Urothelium cell line (cell line): ENCODE results near the gene MAMLD1.

Experiments
- DNase-seq: peaks from one replicate; pipeline ENCODE4 v3.0.0; 2011; ENCODE audit warnings: low spot score, mixed read lengths
- FAIRE-seq: peaks from 2 replicates; lab custom pipeline; 2011; peaks lifted over from hg19 to GRCh38; lab: Jason Lieb, UNC

MAMLD1 gene

GRCh38 chrX:150377005-150377404, 13.9 kb downstream of the MAMLD1 start:
- FAIRE-seq (no peak), DNase-seq (no peak)

GRCh38 chrX:150405006-150405405, 41.9 kb downstream of the MAMLD1 start:
- DNase-seq (no peak), FAIRE-seq (no peak)

- no peak for DNase-seq
These were observed 42.5 kb downstream of the MAMLD1 start for GRCh38 chrX:150405576-150405975.

DNA sequence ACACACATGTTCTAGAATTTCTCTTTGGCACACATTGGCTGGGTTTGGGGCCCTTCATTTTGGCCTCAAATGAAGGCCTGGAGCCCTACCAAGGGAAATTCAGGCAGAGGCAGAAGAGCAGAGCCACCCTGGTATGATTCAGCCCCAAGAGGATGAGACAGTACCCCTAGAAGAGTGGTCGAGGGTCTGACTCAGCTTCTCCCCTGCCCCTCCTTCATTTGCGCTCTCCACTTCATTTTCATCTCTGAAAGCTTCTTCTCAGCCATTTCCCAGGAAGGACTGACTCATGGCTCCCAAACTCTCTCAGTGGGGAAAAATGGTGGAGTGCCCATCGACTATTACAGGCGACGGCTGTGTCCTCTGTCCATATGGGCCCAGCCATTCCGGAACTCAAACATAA, 43.5 kb downstream of the MAMLD1 start:
- FAIRE-seq (no peak), DNase-seq (no peak)

More at GRCh38 chrX:150405576-150405975, 42.5 kb downstream of the MAMLD1 start:
- no peak for FAIRE-seq

DNA sequence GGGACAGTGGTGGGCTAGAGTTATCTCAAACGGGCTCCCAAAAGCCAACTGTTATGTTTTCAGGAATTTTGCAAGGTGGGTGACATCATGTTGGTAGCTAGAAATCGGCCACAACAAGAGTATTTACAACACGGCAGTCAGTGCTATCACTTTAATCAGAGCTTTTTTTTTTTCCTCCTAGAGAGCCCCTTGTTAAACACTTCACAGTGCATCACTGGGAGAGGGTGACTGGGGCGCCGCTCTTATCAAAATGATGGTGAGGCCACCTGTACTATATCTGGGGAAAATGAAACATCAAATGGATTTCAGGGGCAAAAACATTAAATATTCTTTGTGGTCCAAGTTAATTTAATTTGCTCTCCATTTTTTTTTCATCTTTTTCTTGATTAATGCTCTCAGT, 44.9 kb downstream of the MAMLD1 start:
- FAIRE-seq (no peak), DNase-seq (no peak)

DNA sequence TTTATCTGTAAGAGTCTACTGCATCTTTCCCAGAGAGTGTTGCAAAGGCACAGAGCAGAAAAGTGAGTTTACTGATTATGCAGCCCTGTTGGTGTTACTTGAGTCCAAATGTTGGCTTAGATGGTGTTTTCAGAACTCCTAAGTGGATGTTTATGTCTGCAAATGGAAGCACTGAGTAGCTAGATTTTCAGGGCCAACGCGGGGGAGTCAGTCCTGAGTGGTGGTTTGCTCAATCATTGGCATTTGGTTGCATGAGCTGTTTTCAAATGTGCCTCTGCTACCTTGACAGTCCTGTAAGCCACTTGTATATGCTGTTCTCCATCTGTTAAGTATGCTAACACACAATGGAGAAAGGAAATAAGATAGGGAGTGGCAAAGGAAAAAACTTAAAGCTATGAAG, 45.4 kb downstream of the MAMLD1 start:
- DNase-seq (no peak), FAIRE-seq (no peak)

DNA sequence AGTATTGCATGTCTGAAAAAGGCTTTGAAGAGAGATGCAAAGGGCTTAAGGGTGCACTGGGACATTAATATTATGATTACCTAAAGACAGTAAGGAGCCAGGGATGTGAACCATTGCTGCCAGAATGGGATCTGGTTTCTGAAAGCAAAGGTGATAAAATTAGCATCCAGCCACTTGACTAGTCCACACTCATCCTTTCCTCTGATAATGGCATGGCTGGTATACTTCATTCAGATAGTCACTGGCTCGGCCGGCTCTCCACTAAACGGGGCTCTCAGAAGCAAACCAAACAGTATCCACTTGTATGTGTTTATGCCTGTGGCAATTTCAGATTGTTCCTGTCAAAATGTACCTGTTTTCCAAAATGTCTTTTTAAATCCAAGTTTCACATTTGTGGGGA, 46.4 kb downstream of the MAMLD1 start:
- FAIRE-seq = no peak
- no peak for DNase-seq

GRCh38 chrX:150409964-150410363, 46.8 kb downstream of the MAMLD1 start:
- FAIRE-seq = no peak

GRCh38 chrX:150410513-150410912, 47.4 kb downstream of the MAMLD1 start:
- no peak for FAIRE-seq
- DNase-seq = no peak

More at GRCh38 chrX:150409964-150410363, 46.8 kb downstream of the MAMLD1 start:
- DNase-seq = no peak

DNA sequence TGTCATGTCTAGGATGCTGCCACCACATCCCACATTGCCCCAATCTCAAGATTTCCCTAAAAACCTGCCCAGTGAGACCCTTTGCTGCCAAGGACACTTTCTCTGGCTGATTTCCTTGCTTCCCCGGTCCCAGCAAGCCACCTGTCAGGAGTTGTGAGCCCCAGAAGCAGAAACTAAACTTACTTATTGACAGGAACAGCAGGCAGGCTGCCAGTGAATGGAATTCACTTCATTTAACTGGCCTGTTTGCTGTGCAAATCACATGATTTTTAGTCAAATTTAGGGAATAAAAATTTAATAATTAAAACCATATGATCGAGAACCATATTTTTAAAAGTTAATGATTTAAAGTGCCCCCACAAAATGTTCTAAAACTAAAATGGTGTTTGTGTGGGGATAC, 48.5 kb downstream of the MAMLD1 start:
- DNase-seq (no peak), FAIRE-seq (no peak)

DNA sequence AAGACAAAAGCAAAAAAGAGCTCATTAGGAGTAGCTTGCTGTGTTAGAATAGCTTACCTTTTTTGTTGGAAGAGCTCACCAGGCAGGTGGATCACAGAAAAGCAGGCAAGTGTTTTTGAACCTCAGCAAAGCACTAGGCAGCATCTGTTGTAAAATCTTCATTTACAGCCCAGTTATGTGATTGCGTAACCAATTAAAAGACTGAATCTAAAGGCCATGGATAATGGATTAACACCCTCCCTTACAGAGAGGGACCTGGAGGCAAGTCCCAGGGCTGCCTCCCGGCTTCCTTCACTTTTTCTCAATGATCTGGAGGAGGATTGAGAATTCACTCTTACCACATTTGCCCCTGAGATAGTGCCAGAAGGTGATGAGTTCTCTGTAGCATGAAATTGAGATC, 51.1 kb downstream of the MAMLD1 start:
- no peak for DNase-seq
- FAIRE-seq = no peak

- FAIRE-seq (no peak), DNase-seq (no peak)
These were observed 53.4 kb downstream of the MAMLD1 start for GRCh38 chrX:150416469-150416868.

- DNase-seq (no peak), FAIRE-seq (no peak)
These were observed 58.7 kb downstream of the MAMLD1 start for GRCh38 chrX:150421816-150422215.

GRCh38 chrX:150429594-150429993, 66.5 kb downstream of the MAMLD1 start:
- DNase-seq = no peak
- FAIRE-seq = no peak

GRCh38 chrX:150436195-150436594, 73.1 kb downstream of the MAMLD1 start:
- no peak for FAIRE-seq
- DNase-seq = no peak

DNA sequence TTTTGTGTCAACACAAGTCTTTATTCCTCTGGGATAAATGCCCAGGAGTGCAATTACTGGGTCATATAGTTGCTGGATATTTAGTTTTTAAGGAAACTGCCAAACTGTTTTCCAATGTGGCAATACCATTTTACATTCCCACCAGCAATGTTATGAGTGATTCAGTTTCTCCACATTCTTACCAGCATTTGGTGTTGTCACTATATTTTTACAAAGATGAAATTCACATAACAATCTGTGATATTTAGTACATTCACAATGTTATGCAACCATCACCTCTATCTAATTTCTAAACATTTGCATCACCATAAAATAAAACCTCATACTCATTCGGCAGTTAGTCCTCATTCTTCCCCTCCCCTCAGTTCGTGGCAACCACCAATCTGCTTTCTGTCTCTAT, 75.0 kb downstream of the MAMLD1 start:
- no peak for DNase-seq
- no peak for FAIRE-seq

GRCh38 chrX:150446151-150446550, 83.0 kb downstream of the MAMLD1 start:
- DNase-seq = no peak
- no peak for FAIRE-seq

DNA sequence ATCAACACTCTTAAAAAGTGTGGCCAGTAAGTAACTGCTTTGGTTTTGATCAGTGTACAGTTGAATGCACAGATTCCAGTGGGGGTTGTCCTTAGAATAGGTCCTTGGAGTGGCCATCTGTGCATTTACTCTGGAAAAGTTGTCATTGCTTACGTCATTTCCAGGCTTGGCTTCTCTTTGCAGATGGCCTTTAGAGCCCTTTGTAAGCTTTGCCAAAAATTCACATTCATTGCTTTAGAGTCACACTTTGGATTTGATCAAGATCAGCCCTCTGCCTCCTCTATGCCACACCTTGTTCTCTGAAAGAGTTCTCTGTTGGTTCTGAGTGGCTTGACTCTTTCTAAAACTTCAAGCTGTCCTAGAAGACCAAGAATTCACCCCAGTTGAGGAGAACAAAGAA, 83.9 kb downstream of the MAMLD1 start:
- FAIRE-seq (no peak), DNase-seq (no peak)

DNA sequence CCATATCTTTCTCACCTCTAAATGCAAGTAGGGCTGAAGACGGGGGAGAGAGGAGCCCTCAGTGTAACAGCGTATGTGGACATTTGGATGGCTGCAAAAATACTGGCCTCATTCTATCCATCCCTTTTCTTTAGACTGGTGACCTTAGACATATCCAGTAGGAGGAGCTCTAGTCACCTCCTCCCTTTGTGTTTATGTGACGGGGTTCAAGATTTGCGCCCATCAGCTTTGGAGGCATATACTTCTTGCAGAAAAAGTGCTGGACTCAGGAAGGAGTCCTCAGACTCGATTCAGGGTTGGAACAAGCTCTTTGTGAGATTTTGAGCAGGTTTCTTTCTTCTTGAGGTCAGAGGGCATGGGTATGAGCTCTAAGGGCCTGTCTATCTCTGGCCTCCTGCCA, 86.2 kb downstream of the MAMLD1 start:
- no peak for FAIRE-seq
- DNase-seq = no peak

- FAIRE-seq (no peak), DNase-seq (no peak)
These were observed 87.5 kb downstream of the MAMLD1 start for GRCh38 chrX:150450519-150451177.

DNA sequence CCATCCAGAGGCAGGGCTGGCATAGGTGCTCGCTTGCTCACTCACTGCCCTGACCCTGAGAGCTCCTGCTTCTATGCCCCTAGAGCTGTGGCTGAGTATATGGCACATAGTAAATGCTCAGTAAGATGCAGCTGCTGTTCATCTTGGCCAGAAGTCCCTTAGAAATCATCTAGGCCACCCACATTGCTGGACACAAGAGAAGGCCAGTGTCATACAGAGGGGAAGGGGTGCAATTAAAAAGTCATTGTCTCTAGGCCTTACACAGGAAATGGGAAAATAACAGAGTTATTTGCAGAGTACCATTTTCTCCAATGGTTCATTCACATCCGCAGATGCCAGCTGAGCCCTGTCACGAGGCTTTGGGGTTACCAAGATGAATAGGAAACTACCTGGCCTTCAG, 88.8 kb downstream of the MAMLD1 start:
- DNase-seq (no peak), FAIRE-seq (no peak)

DNA sequence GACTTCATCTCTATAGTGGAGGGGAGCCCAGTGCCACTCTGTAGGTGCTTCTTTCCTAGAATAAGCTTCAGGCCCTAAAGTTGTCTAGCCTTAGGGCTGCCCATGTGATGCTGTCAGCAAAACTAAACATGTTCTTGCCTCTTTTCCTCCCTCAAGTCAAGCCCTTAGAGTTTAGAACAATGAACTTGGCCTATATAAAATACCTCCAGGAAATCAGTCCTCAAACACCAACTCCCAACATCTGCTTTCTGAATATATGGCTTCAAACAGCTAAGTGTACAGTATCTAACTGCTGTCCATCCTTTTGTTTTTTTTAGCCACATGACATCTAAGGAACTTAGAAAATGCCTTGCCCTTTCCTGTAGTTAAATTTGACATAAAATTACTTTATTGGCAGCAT, 91.0 kb downstream of the MAMLD1 start:
- DNase-seq = no peak
- FAIRE-seq = no peak

DNA sequence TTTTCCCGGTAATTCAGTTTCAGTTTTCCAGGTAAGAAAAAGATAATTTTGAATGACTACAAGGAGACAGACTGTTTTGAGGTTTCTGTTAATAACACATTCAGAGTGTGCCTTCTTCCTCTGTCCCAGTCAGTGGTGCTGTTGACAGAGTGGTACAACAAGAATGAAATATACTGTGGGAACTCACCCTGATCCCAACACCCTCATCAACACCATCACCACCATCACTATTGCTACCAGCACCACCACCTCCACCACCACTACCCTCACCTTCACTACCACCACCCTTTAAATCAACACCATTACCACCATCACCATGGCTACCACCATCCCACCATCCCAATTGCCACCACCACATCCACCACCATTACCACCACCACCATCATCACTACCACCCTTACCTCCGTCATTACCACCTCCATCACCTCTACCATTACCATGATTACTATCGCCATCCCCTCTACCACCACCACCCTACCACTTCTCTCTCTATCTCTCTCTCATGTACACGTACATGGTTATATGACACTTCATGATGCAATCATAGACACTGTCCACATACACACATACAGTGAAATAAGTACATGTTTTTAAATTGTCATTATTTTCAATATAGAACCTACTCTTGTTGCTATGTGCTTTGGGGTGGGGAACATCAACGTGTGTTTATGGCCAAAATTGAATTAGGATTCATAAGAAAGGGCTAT, 91.5 kb downstream of the MAMLD1 start:
- DNase-seq = no peak
- FAIRE-seq = no peak
